Gastrocnemius medialis (tissue), 4 donors: ENCODE data around the gene MT1B. TPM values are rescaled to one million over a fixed set of nuclear protein-coding genes. Genes with fewer than 3 reads are reported as not detected.

Source experiments
- ATAC-seq, 2 donors: fragments of 150-250 bp; one replicate each; pipeline ENCODE4 v1.9.1; 2016
- DNase-seq, 2 donors: peaks; one replicate each; pipeline ENCODE4 v3.0.0-alpha.2; 2019
- H3K27ac ChIP-seq, 4 donors: fragments of 200-600 bp; sonication (generic); 1 replicate in 1 of 4; 2 replicates in 3 of 4; pipeline ENCODE4 v1.5.1; 2016 to 2018; ENCODE audit warnings: mild to moderate bottlenecking in 2 of 4, moderate library complexity in 1 of 4
- H3K27me3 ChIP-seq, 3 donors: fragments of 200-600 bp; sonication (generic) in 2 of 3; 1 replicate in 1 of 3; 2 replicates in 2 of 3; pipeline versions ENCODE4 v1.5.1 to v1.6.0; 2016 to 2019; ENCODE audit warnings: mild to moderate bottlenecking in 1 of 3, moderate library complexity in 1 of 3
- H3K36me3 ChIP-seq, 2 donors: fragments of 200-600 bp; sonication (generic) in 1 of 2; one replicate each; pipeline ENCODE4 v1.5.1; 2017 to 2018
- H3K4me1 ChIP-seq, 2 donors: fragments of 200-600 bp; sonication (generic) in 1 of 2; one replicate each; pipeline ENCODE4 v1.5.1; 2016 to 2017; ENCODE audit warnings: mild to moderate bottlenecking in 2 of 2
- H3K4me3 ChIP-seq, 4 donors: fragments of 200-600 bp; sonication (generic) in 3 of 4; 1 replicate in 1 of 4; 2 replicates in 3 of 4; pipeline ENCODE4 v1.5.1; 2016 to 2019; ENCODE audit warnings: mild to moderate bottlenecking in 2 of 4
- H3K9me3 ChIP-seq, 3 donors: fragments of 200-600 bp; sonication (generic) in 2 of 3; 1 replicate in 1 of 3; 2 replicates in 2 of 3; pipeline ENCODE4 v1.5.1; 2016 to 2019
- POLR2A ChIP-seq, 2 donors: fragments of 450-650 bp; IDR thresholded peaks; one replicate each; pipeline ENCODE4 v1.6.1; 2017; ENCODE audit warnings: antibody characterized with exemption in 2 of 2, mild to moderate bottlenecking in 2 of 2, moderate library complexity in 2 of 2
- in situ Hi-C, 4 donors: fragments of 200-750 bp; cut with MboI; loops; one replicate each; pipeline versions ENCODE4 v1.15.0 to v1.8.0; 2017; ENCODE audit warnings: low sequenced_read_pairs in 4 of 4
- intact Hi-C: fragments of 100-400 bp; cut with DNase I; formaldehyde crosslinking; loops from one replicate; pipeline ENCODE4 v1.15.1; 2023; ENCODE audit warnings: low total_unique reads
- total RNA-seq, 4 donors: library from RNA; depleted of rRNA; stranded (reverse); fragments of >200 nt; gene quantifications; one replicate each; pipeline versions ENCODE4 v1.1.0 to v1.2.3, GENCODE V29; 2016
- TF ChIP-seq, protein P1 (sequence below), 5 experiments: fragments of 450-650 bp in 3 of 5; fragments of 200-600 bp in 2 of 5; sonication (generic) in 2 of 5; IDR thresholded peaks in 4 of 5; conservative IDR thresholded peaks in 1 of 5; 1 replicate in 4 of 5; 2 replicates in 1 of 5; pipeline ENCODE4 v1.5.1; 2016 to 2019; ENCODE audit warnings: antibody characterized with exemption in 5 of 5, mild to moderate bottlenecking in 3 of 5, moderate library complexity in 3 of 5

The MT1B gene
- total RNA-seq, 4 donors from 2014 or later = not detected

DNA sequence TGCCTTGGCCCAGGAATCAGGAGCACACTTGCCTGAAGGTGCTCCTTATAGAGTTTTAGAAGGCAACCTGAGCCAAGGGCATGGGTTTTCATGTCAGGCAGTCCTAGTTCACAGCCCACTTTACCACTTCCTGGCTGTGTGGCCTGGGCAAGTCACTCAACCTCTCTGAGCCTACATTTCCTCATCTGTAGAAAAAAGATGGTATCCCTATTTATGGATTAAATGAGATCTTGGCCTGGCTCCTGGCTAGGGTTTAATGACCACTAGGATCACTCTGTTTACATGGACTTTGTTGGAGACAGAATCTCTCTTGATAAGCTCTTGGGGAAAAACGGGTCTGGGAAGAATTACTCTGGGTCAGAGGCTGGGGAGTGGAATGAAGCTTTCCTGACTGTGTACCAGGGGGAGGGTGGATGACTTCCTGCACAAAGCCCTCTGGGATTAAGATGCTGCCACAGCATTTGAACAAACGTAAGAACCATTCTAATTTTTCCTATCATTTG lies 41.0 kb upstream of the MT1B start:
- Histone ChIP-seq H3K27ac (peak overlapping the region; percentile 95 to 99 (median 98)), H3K36me3 (no peaks in the 10 kb centered on the region), H3K4me1 (peaks cover 52 to 61% of the 10 kb centered on the region in 2 donors), H3K27me3 (no peaks in the 10 kb centered on the region), H3K9me3 (no peaks in the 10 kb centered on the region), H3K4me3 (peak overlapping the region; percentile 60 to 75 (median 70))
- DNase-seq (no peak), ATAC-seq (no peak)
- intact Hi-C loops = loop anchor here (1.0 kb wide), 1 partner anchor 15 kb away; the partner anchor contains the start of gene MT1E
- in situ Hi-C loops = no loop called here
- no peak for TF ChIP-seq POLR2A (IDR thresholded peaks at IDR 0.05)
- TF ChIP-seq, protein P1, sequence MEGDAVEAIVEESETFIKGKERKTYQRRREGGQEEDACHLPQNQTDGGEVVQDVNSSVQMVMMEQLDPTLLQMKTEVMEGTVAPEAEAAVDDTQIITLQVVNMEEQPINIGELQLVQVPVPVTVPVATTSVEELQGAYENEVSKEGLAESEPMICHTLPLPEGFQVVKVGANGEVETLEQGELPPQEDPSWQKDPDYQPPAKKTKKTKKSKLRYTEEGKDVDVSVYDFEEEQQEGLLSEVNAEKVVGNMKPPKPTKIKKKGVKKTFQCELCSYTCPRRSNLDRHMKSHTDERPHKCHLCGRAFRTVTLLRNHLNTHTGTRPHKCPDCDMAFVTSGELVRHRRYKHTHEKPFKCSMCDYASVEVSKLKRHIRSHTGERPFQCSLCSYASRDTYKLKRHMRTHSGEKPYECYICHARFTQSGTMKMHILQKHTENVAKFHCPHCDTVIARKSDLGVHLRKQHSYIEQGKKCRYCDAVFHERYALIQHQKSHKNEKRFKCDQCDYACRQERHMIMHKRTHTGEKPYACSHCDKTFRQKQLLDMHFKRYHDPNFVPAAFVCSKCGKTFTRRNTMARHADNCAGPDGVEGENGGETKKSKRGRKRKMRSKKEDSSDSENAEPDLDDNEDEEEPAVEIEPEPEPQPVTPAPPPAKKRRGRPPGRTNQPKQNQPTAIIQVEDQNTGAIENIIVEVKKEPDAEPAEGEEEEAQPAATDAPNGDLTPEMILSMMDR (IDR thresholded peaks at IDR 0.05 in 4 of 5, conservative IDR thresholded peaks at IDR 0.05 in 1 of 5) = no peak

GRCh38 chr16:56611281-56611833 lies 40.3 kb upstream of the MT1B start:
- Histone ChIP-seq H3K27me3 (no peaks in the 10 kb centered on the region), H3K9me3 (no peaks in the 10 kb centered on the region), H3K27ac (peak overlapping the region; percentile 95 to 99 (median 98)), H3K4me3 (peak overlapping the region in 1 of 4 donors; percentile 26), H3K4me1 (peaks cover 45 to 54% of the 10 kb centered on the region in 2 donors), H3K36me3 (no peaks in the 10 kb centered on the region)
- in situ Hi-C loops (no loop called here), intact Hi-C loops (loop anchor here (1.0 kb wide), 1 partner anchor 14 kb away; the partner anchor contains the start of gene MT1E)
- ATAC-seq (peak; percentile 58 to 64), DNase-seq (peak; percentile 90 to 98)
- TF ChIP-seq, protein P1 (IDR thresholded peaks at IDR 0.05 in 4 of 5, conservative IDR thresholded peaks at IDR 0.05 in 1 of 5) = no peak
- no peak for TF ChIP-seq POLR2A (IDR thresholded peaks at IDR 0.05)

DNA sequence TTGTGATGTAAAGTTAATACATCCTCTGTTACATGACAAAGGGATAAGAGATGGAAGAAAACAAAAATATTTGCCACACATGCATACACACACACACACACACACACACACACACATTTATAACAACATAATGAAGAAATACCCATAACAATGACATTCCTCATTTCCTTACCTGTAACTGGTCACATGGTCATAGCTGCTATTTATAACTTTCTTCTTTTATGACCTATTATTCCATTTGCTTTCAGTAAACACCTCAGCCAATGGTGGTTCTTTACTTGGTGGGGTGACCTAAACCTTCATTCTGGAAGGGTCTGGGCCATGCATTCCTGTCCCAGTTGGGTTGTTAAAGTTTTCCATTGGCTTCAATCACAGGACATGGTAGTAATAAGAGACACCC lies 38.0 kb upstream of the MT1B start:
- DNase-seq (no peak), ATAC-seq (no peak)
- H3K36me3 ChIP-seq = no peaks in the 10 kb centered on the region
- H3K4me1 ChIP-seq = peaks cover 44 to 50% of the 10 kb centered on the region in 2 donors
- H3K9me3 ChIP-seq = no peaks in the 10 kb centered on the region
- in situ Hi-C loops = no loop called here
- H3K4me3 ChIP-seq = no peak overlapping the region
- intact Hi-C loops = no loop called here
- H3K27me3 ChIP-seq = no peaks in the 10 kb centered on the region
- TF ChIP-seq POLR2A (IDR thresholded peaks at IDR 0.05) = no peak
- TF ChIP-seq, protein P1 (IDR thresholded peaks at IDR 0.05 in 4 of 5, conservative IDR thresholded peaks at IDR 0.05 in 1 of 5) = no peak
- H3K27ac ChIP-seq = no peak overlapping the region

DNA sequence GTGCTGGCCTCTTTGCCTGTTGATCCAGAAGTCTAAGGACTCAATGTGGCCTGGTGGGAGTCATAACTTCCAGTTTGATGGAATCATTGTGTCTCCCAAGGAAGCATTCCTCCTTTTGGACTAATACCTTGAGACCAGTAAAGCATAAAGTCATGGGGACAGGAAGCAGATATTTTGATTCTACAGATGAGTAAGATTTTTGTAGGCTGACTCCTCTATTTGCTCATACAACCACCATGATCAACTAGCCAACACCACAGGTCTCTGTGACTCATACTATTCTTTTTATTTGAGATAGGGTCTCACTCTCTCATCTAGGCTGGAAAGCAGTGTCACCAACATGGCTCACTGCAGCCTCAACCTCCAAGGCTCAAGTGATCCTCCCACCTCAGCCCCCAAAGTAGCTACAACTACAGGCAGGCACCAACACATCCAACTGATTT lies 37.1 kb upstream of the MT1B start:
- in situ Hi-C loops = no loop called here
- peaks cover 35 to 48% of the 10 kb centered on the region in 2 donors for H3K4me1 ChIP-seq

More for the DNA sequence above, 37.1 kb upstream of the MT1B start:
- H3K27me3 ChIP-seq = no peaks in the 10 kb centered on the region
- ATAC-seq = no peak
- intact Hi-C loops = no loop called here
- no peaks in the 10 kb centered on the region for H3K9me3 ChIP-seq
- H3K27ac ChIP-seq = no peak overlapping the region
- no peak for TF ChIP-seq POLR2A (IDR thresholded peaks at IDR 0.05)
- TF ChIP-seq, protein P1 (IDR thresholded peaks at IDR 0.05 in 4 of 5, conservative IDR thresholded peaks at IDR 0.05 in 1 of 5) = no peak
- no peak overlapping the region for H3K4me3 ChIP-seq
- no peak for DNase-seq
- no peaks in the 10 kb centered on the region for H3K36me3 ChIP-seq
